Sigmoid colon (tissue), 7 donors: ENCODE data around the gene TRPM3. TPM values are rescaled to one million over a fixed set of nuclear protein-coding genes. Genes with fewer than 3 reads are reported as not detected.

ENCODE experiments used
- DNase-seq: peaks from one replicate; pipeline ENCODE4 v3.0.0-alpha.2; 2019
- H3K27ac ChIP-seq, 4 donors: fragments of 200-600 bp; sonication (generic); one replicate each; pipeline ENCODE4 v1.5.1; 2016 to 2019; ENCODE audit warnings: mild to moderate bottlenecking in 1 of 4
- H3K27me3 ChIP-seq, 3 donors: fragments of 200-600 bp; sonication (generic); one replicate each; pipeline ENCODE4 v1.5.1; 2019; ENCODE audit warnings: mild to moderate bottlenecking in 1 of 3
- H3K36me3 ChIP-seq, 4 donors: fragments of 200-600 bp; sonication (generic); one replicate each; pipeline ENCODE4 v1.5.1; 2016 to 2019
- H3K4me1 ChIP-seq, 4 donors: fragments of 200-600 bp; sonication (generic); one replicate each; pipeline ENCODE4 v1.5.1; 2017 to 2019
- H3K4me3 ChIP-seq, 4 donors: fragments of 200-600 bp; sonication (generic); one replicate each; pipeline ENCODE4 v1.5.1; 2017 to 2019; ENCODE audit warnings: mild to moderate bottlenecking in 2 of 4, moderate library complexity in 1 of 4
- H3K9me3 ChIP-seq, 4 donors: fragments of 200-600 bp in 3 of 4; sonication (generic) in 3 of 4; one replicate each; pipeline versions ENCODE4 v1.5.1 to v1.6.1; 2013 to 2019
- CTCF ChIP-seq, 4 experiments: fragments of 450-650 bp in 3 of 4; fragments of 200-600 bp in 1 of 4; IDR thresholded peaks; one replicate each; pipeline ENCODE4 v1.5.1; 2016 to 2019; ENCODE audit warnings: antibody characterized with exemption in 4 of 4, mild to moderate bottlenecking in 3 of 4, moderate library complexity in 2 of 4
- EP300 ChIP-seq, 4 donors: sonication (generic); formaldehyde crosslinking; IDR thresholded peaks; one replicate each; pipeline ENCODE4 v1.6.1; 2017; ENCODE audit warnings: antibody characterized with exemption in 4 of 4
- POLR2A ChIP-seq, 2 donors: fragments of 450-650 bp; IDR thresholded peaks; one replicate each; pipeline ENCODE4 v1.6.1; 2016; ENCODE audit warnings: antibody characterized with exemption in 2 of 2, mild to moderate bottlenecking in 2 of 2, moderate library complexity in 2 of 2
- POLR2AphosphoS5 ChIP-seq, 4 donors: sonication (generic); formaldehyde crosslinking; IDR thresholded peaks; one replicate each; pipeline ENCODE4 v1.6.1; 2017; ENCODE audit warnings: antibody characterized with exemption in 4 of 4
- WGBS, 2 donors: extraction: QIAGEN DNeasy Blood & Tissue Kit; methylation state at CpG; one replicate each; pipeline ENCODE4 v1.1.7; 2013; 5-methylcytosine and 5-hydroxymethylcytosine counted together
- intact Hi-C: fragments of 100-400 bp; cut with DNase I; formaldehyde crosslinking; loops from one replicate; pipeline ENCODE4 v1.15.1; 2023
- polyA plus RNA-seq, 3 donors: library from polyadenylated mRNA; stranded (reverse); fragments of 200-250 nt; gene quantifications; one replicate each; pipeline ENCODE4 v1.2.3, GENCODE V29; 2013
- total RNA-seq, 4 donors: library from RNA; depleted of rRNA; stranded (reverse); fragments of >200 nt; gene quantifications; one replicate each; pipeline ENCODE4 v1.1.0, GENCODE V29; 2016
- donor health status: healthy with polysubstance abuse.
- donor health status: Bipolar disorder and iron deficiency.
- donor health status: healthy.

TRPM3 gene
- total and polyA plus RNA-seq, 7 donors: 0.07 to 1.8 (median 0.41) TPM; not detected in 2

- TF ChIP-seq CTCF (IDR thresholded peaks at IDR 0.05) (no peak), EP300 (IDR thresholded peaks at IDR 0.05) (no peak), POLR2A (IDR thresholded peaks at IDR 0.05) (no peak), POLR2AphosphoS5 (IDR thresholded peaks at IDR 0.05) (no peak)
- no peaks in the 10 kb centered on the region for H3K4me1 ChIP-seq
- H3K4me3 ChIP-seq: no peak overlapping the region
- WGBS, 2 donors: 82 to 83% methylated on average over 1 of the region's 1 CpG
- no peaks in the 10 kb centered on the region for H3K36me3 ChIP-seq
- intact Hi-C loops: no loop called here
- no peak for DNase-seq
- no peaks in the 10 kb centered on the region for H3K9me3 ChIP-seq
- no peak overlapping the region for H3K27ac ChIP-seq
- H3K27me3 ChIP-seq: no peaks in the 10 kb centered on the region
Observed at GRCh38 chr9:71112866-71113265, 8.6 kb downstream of the TRPM3 start.

GRCh38 chr9:71108937-71109336 lies 12.5 kb downstream of the TRPM3 start:
- no peak overlapping the region for H3K4me3 ChIP-seq
- DNase-seq: no peak
- 73 to 80% methylated on average over 2 of the region's 2 CpGs for WGBS, 2 donors
- H3K27me3 ChIP-seq: no peaks in the 10 kb centered on the region
- H3K9me3 ChIP-seq: no peaks in the 10 kb centered on the region
- TF ChIP-seq POLR2AphosphoS5 (IDR thresholded peaks at IDR 0.05) (no peak), POLR2A (IDR thresholded peaks at IDR 0.05) (no peak)
- H3K4me1 ChIP-seq: no peaks in the 10 kb centered on the region
- no peaks in the 10 kb centered on the region for H3K36me3 ChIP-seq
- intact Hi-C loops: no loop called here
- no peak overlapping the region for H3K27ac ChIP-seq

- DNase-seq: no peak
- Histone ChIP-seq H3K27me3 (no peaks in the 10 kb centered on the region), H3K4me1 (no peaks in the 10 kb centered on the region), H3K27ac (no peak overlapping the region), H3K36me3 (no peaks in the 10 kb centered on the region), H3K9me3 (no peaks in the 10 kb centered on the region), H3K4me3 (no peak overlapping the region)
- no peak for TF ChIP-seq POLR2A (IDR thresholded peaks at IDR 0.05)
- no peak for TF ChIP-seq EP300 (IDR thresholded peaks at IDR 0.05)
- 91 to 92% methylated on average over 5 of the region's 5 CpGs for WGBS, 2 donors
- intact Hi-C loops: no loop called here
Observed at GRCh38 chr9:71106992-71107391, 14.4 kb downstream of the TRPM3 start.

- WGBS, 2 donors: 79 to 92% methylated on average over 1 of the region's 1 CpG
- Histone ChIP-seq H3K27me3 (no peaks in the 10 kb centered on the region), H3K36me3 (no peaks in the 10 kb centered on the region), H3K9me3 (no peaks in the 10 kb centered on the region), H3K27ac (no peak overlapping the region), H3K4me3 (no peak overlapping the region), H3K4me1 (no peaks in the 10 kb centered on the region)
- no peak for DNase-seq
- TF ChIP-seq CTCF (IDR thresholded peaks at IDR 0.05): no peak
- no peak for TF ChIP-seq POLR2AphosphoS5 (IDR thresholded peaks at IDR 0.05)
- no peak for TF ChIP-seq EP300 (IDR thresholded peaks at IDR 0.05)
- TF ChIP-seq POLR2A (IDR thresholded peaks at IDR 0.05): no peak
- intact Hi-C loops: no loop called here
Observed at GRCh38 chr9:71105192-71105591, 16.2 kb downstream of the TRPM3 start.

GRCh38 chr9:71098801-71099200 lies 22.6 kb downstream of the TRPM3 start:
- Histone ChIP-seq H3K27me3 (no peaks in the 10 kb centered on the region), H3K4me1 (no peaks in the 10 kb centered on the region), H3K36me3 (no peaks in the 10 kb centered on the region), H3K9me3 (no peaks in the 10 kb centered on the region), H3K4me3 (no peak overlapping the region), H3K27ac (no peak overlapping the region)
- no peak for DNase-seq
- WGBS, 2 donors: 54 to 73% methylated on average over 2 of the region's 2 CpGs
- TF ChIP-seq EP300 (IDR thresholded peaks at IDR 0.05) (no peak), POLR2AphosphoS5 (IDR thresholded peaks at IDR 0.05) (no peak), CTCF (IDR thresholded peaks at IDR 0.05) (no peak), POLR2A (IDR thresholded peaks at IDR 0.05) (no peak)
- intact Hi-C loops: no loop called here

- intact Hi-C loops: no loop called here
- H3K9me3 ChIP-seq: no peaks in the 10 kb centered on the region
- no peaks in the 10 kb centered on the region for H3K27me3 ChIP-seq
- H3K4me3 ChIP-seq: no peak overlapping the region
- no peaks in the 10 kb centered on the region for H3K36me3 ChIP-seq
- no peak overlapping the region for H3K27ac ChIP-seq
- no peak for DNase-seq
- H3K4me1 ChIP-seq: no peaks in the 10 kb centered on the region
- TF ChIP-seq CTCF (IDR thresholded peaks at IDR 0.05): no peak
Observed at GRCh38 chr9:71097671-71098070, 23.8 kb downstream of the TRPM3 start.
